Tibial nerve (tissue), 4 donors: ENCODE data around the gene TBX6. TPM values are rescaled to one million over a fixed set of nuclear protein-coding genes. Genes with fewer than 3 reads are reported as not detected.

ENCODE experiments used
- DNase-seq, 2 donors: peaks; one replicate each; pipeline ENCODE4 v3.0.0-alpha.2; 2019; ENCODE audit warnings: low spot score in 2 of 2
- H3K27ac ChIP-seq, 4 donors: fragments of 200-600 bp; sonication (generic) in 3 of 4; one replicate each; pipeline ENCODE4 v1.5.1; 2017 to 2019; ENCODE audit warnings: mild to moderate bottlenecking in 1 of 4
- H3K27me3 ChIP-seq, 2 donors: fragments of 200-600 bp; sonication (generic) in 1 of 2; one replicate each; pipeline versions ENCODE4 v1.5.1 to v1.6.0; 2017 to 2019
- H3K36me3 ChIP-seq, 3 donors: fragments of 200-600 bp; sonication (generic); one replicate each; pipeline ENCODE4 v1.5.1; 2018 to 2019
- H3K4me1 ChIP-seq, 4 donors: fragments of 200-600 bp; sonication (generic) in 3 of 4; one replicate each; pipeline ENCODE4 v1.5.1; 2017 to 2019
- H3K4me3 ChIP-seq, 4 donors: fragments of 200-600 bp; sonication (generic) in 3 of 4; one replicate each; pipeline ENCODE4 v1.5.1; 2017 to 2019; ENCODE audit warnings: mild to moderate bottlenecking in 1 of 4, moderate library complexity in 1 of 4
- H3K9me3 ChIP-seq, 4 donors: fragments of 200-600 bp; sonication (generic) in 3 of 4; one replicate each; pipeline ENCODE4 v1.5.1; 2017 to 2019
- EP300 ChIP-seq, 2 donors: sonication (generic); formaldehyde crosslinking; IDR thresholded peaks; one replicate each; pipeline ENCODE4 v1.6.1; 2017; ENCODE audit warnings: antibody characterized with exemption in 2 of 2, mild to moderate bottlenecking in 1 of 2
- POLR2A ChIP-seq, 2 donors: fragments of 450-650 bp; IDR thresholded peaks; one replicate each; pipeline ENCODE4 v1.6.1; 2017; ENCODE audit warnings: antibody characterized with exemption in 2 of 2, mild to moderate bottlenecking in 2 of 2, moderate library complexity in 2 of 2
- WGBS, 2 donors: methylation state at CpG; one replicate each; pipeline ENCODE4 v1.1.5; 2018; 5-methylcytosine and 5-hydroxymethylcytosine counted together
- total RNA-seq, 4 donors: library from RNA; depleted of rRNA; stranded (reverse); fragments of >200 nt; gene quantifications; one replicate each; pipeline ENCODE4 v1.1.0, GENCODE V29; 2016
- TF ChIP-seq, protein P1 (sequence below), 5 experiments: fragments of 200-600 bp in 3 of 5; fragments of 450-650 bp in 2 of 5; sonication (generic) in 3 of 5; IDR thresholded peaks; one replicate each; pipeline ENCODE4 v1.5.1; 2016 to 2019; ENCODE audit warnings: antibody characterized with exemption in 5 of 5, mild to moderate bottlenecking in 3 of 5, moderate library complexity in 2 of 5

The TBX6 gene
- total RNA-seq, 4 donors from 2014 or later, result 0.66 to 1.5 (median 0.84) TPM; not detected in 1

GRCh38 chr16:30112197-30113030, 20.7 kb upstream of the TBX6 start:
- no peak overlapping the region for H3K4me3 ChIP-seq
- peaks cover 0 to 16% (median 4%) of the 10 kb centered on the region in 4 donors for H3K4me1 ChIP-seq
- no peak for DNase-seq
- H3K36me3 ChIP-seq, result peaks cover 0 to 99% (median 22%) of the 10 kb centered on the region in 3 donors
- WGBS, 2 donors, result 77 to 80% methylated on average over 22 to 29 of the region's 29 CpGs
- H3K27me3 ChIP-seq, result no peaks in the 10 kb centered on the region
- TF ChIP-seq, protein P1, sequence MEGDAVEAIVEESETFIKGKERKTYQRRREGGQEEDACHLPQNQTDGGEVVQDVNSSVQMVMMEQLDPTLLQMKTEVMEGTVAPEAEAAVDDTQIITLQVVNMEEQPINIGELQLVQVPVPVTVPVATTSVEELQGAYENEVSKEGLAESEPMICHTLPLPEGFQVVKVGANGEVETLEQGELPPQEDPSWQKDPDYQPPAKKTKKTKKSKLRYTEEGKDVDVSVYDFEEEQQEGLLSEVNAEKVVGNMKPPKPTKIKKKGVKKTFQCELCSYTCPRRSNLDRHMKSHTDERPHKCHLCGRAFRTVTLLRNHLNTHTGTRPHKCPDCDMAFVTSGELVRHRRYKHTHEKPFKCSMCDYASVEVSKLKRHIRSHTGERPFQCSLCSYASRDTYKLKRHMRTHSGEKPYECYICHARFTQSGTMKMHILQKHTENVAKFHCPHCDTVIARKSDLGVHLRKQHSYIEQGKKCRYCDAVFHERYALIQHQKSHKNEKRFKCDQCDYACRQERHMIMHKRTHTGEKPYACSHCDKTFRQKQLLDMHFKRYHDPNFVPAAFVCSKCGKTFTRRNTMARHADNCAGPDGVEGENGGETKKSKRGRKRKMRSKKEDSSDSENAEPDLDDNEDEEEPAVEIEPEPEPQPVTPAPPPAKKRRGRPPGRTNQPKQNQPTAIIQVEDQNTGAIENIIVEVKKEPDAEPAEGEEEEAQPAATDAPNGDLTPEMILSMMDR (IDR thresholded peaks at IDR 0.05), result peak; percentile 33 to 67 (median 60)
- TF ChIP-seq EP300 (IDR thresholded peaks at IDR 0.05), result no peak
- peak overlapping the region in 1 of 4 donors; percentile 48 for H3K27ac ChIP-seq
- H3K9me3 ChIP-seq, result no peaks in the 10 kb centered on the region

DNA sequence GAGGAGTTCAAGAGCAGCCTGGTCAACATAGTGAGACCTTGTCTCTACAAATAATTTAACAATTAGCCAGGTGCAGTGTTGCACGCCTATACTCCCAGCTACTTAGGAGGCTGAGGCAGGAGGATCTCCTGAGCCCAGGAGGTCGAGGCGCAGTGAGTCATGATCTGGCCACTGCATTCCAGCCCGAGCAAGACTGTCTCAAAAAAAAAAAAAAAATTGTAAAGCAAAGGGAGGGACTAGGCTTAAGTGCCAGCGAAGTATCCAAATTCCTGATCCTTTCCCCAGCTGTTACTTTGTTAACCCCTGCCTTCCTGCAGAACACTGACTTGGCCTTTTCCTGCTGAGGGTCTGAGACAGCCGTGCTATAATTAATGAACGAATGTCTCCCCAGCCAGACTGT, 18.9 kb upstream of the TBX6 start:
- Histone ChIP-seq H3K36me3 (peaks cover 0 to 99% (median 10%) of the 10 kb centered on the region in 3 donors), H3K4me3 (no peak overlapping the region), H3K4me1 (peaks cover 0 to 16% (median 4%) of the 10 kb centered on the region in 4 donors), H3K9me3 (no peaks in the 10 kb centered on the region), H3K27me3 (no peaks in the 10 kb centered on the region), H3K27ac (no peak overlapping the region)
- TF ChIP-seq, protein P1 (IDR thresholded peaks at IDR 0.05), result no peak
- TF ChIP-seq EP300 (IDR thresholded peaks at IDR 0.05), result no peak
- TF ChIP-seq POLR2A (IDR thresholded peaks at IDR 0.05), result no peak
- 53 to 55% methylated on average over 7 of the region's 7 CpGs for WGBS, 2 donors
- DNase-seq, result no peak

DNA sequence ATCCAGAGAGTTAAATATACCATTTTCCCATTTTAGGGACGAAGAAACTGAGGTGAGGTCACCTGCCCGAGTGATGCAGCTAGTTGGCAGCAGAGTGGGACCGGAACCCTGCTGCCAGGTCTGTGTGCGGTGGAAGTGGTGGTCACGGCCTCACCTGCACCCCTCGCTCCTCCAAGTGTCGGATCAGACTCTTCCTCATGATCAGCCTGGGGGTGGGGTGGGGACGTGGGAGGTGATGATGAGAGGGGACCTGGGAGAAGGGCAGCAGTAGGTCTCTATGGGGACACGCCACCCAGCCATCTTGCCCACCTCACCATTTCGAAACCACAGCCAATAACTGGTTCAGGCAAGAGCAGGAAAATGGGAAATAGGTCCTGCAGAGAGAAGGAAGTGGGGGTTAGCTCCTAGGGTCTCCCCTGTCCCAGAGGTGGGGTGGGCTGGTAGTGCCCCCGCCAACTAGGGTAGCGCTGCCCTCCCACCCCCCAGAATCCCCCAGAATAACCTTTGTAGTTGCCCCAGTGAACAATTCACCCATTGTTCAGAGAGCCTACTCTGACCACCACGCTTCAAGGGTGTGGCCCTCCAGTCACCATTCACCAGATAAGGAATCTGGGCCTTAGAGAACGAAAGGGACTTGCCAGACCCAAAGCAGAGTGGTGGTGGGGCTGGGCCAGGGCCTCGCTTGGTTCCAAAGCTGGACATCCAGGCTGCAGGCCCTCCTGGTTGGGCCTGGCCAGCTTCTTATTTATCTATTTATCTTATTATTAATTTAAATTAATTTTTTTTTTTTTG, 16.5 kb upstream of the TBX6 start:
- H3K36me3 ChIP-seq, result peaks cover 0 to 96% (median 10%) of the 10 kb centered on the region in 3 donors
- no peak overlapping the region for H3K4me3 ChIP-seq
- DNase-seq, result no peak
- no peak overlapping the region for H3K27ac ChIP-seq
- H3K4me1 ChIP-seq, result peaks cover 0 to 4% (median under 1%) of the 10 kb centered on the region in 4 donors
- WGBS, 2 donors, result 78 to 84% methylated on average over 15 of the region's 15 CpGs
- no peaks in the 10 kb centered on the region for H3K27me3 ChIP-seq
- H3K9me3 ChIP-seq, result no peaks in the 10 kb centered on the region
- TF ChIP-seq POLR2A (IDR thresholded peaks at IDR 0.05) (no peak), EP300 (IDR thresholded peaks at IDR 0.05) (no peak)
- TF ChIP-seq, protein P1 (IDR thresholded peaks at IDR 0.05), result no peak

DNA sequence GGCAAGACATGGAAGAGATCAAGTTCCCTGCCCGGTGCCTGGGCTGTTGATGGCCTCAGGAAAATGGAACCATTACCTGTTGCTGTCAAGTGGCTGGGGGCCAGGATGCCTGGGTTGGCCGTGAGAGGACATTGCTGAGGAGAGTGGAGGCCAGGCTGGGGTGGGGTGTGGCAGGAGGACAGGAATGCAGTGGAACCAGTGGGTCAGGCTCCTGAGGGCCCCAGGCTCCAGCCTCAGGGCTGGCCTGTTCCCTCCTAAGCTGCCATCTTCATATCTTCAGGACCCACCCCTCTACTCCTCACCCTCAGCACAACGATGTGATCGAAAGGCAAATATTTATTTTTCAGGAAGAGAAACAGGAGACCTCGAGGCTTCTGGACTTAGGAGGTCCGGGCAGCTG, 12.8 kb upstream of the TBX6 start:
- 73 to 86% methylated on average over 6 of the region's 6 CpGs for WGBS, 2 donors
- H3K36me3 ChIP-seq, result peaks cover 0 to 60% (median 0%) of the 10 kb centered on the region in 3 donors
- H3K27ac ChIP-seq, result no peak overlapping the region
- TF ChIP-seq POLR2A (IDR thresholded peaks at IDR 0.05), result no peak
- no peak for TF ChIP-seq EP300 (IDR thresholded peaks at IDR 0.05)
- TF ChIP-seq, protein P1 (IDR thresholded peaks at IDR 0.05), result no peak
- DNase-seq, result no peak
- H3K4me3 ChIP-seq, result no peak overlapping the region
- H3K9me3 ChIP-seq, result no peaks in the 10 kb centered on the region
- H3K4me1 ChIP-seq, result no peaks in the 10 kb centered on the region
- no peaks in the 10 kb centered on the region for H3K27me3 ChIP-seq

GRCh38 chr16:30104090-30104489, 12.4 kb upstream of the TBX6 start:
- H3K27ac ChIP-seq, result no peak overlapping the region
- peaks cover 0 to 55% (median 0%) of the 10 kb centered on the region in 3 donors for H3K36me3 ChIP-seq
- DNase-seq, result no peak
- no peaks in the 10 kb centered on the region for H3K9me3 ChIP-seq
- no peaks in the 10 kb centered on the region for H3K4me1 ChIP-seq
- 77 to 79% methylated on average over 4 of the region's 4 CpGs for WGBS, 2 donors
- TF ChIP-seq, protein P1 (IDR thresholded peaks at IDR 0.05), result no peak
- TF ChIP-seq EP300 (IDR thresholded peaks at IDR 0.05) (no peak), POLR2A (IDR thresholded peaks at IDR 0.05) (no peak)
- H3K27me3 ChIP-seq, result no peaks in the 10 kb centered on the region
- no peak overlapping the region for H3K4me3 ChIP-seq
